Peyer's patch (tissue), 4 donors: ENCODE measurements around the gene PSMC5. TPM values are rescaled to one million over a fixed set of nuclear protein-coding genes. Genes with fewer than 3 reads are reported as not detected.

Source experiments
- DNase-seq, 3 donors: peaks; one replicate each; pipeline ENCODE4 v3.0.0-alpha.2; 2017 to 2019
- H3K27ac ChIP-seq, 4 donors: fragments of 200-600 bp; sonication (generic); one replicate each; pipeline ENCODE4 v1.5.1; 2016 to 2019
- H3K27me3 ChIP-seq, 2 donors: fragments of 200-600 bp; sonication (generic); one replicate each; pipeline ENCODE4 v1.5.1; 2019
- H3K36me3 ChIP-seq, 3 donors: fragments of 200-600 bp; sonication (generic); one replicate each; pipeline ENCODE4 v1.5.1; 2016 to 2019
- H3K4me1 ChIP-seq, 4 donors: fragments of 200-600 bp; sonication (generic); one replicate each; pipeline ENCODE4 v1.5.1; 2016 to 2019
- H3K4me3 ChIP-seq, 4 donors: fragments of 200-600 bp; sonication (generic); 1 replicate in 3 of 4; 2 replicates in 1 of 4; pipeline ENCODE4 v1.5.1; 2016 to 2019; ENCODE audit warnings: mild to moderate bottlenecking in 1 of 4
- H3K9me3 ChIP-seq, 4 donors: fragments of 200-600 bp; sonication (generic); one replicate each; pipeline ENCODE4 v1.5.1; 2016 to 2019; ENCODE audit warnings: mild to moderate bottlenecking in 1 of 4
- POLR2A ChIP-seq, 2 donors: fragments of 450-650 bp; IDR thresholded peaks; one replicate each; pipeline ENCODE4 v1.5.1; 2017; ENCODE audit warnings: antibody characterized with exemption in 2 of 2, mild to moderate bottlenecking in 2 of 2, moderate library complexity in 2 of 2
- total RNA-seq, 4 donors: library from RNA; depleted of rRNA; stranded (reverse); fragments of >200 nt; gene quantifications; one replicate each; pipeline ENCODE4 v1.1.0, GENCODE V29; 2016
- TF ChIP-seq, protein P1 (sequence below), 6 experiments: fragments of 450-650 bp in 4 of 6; fragments of 200-600 bp in 2 of 6; sonication (generic) in 1 of 6; IDR thresholded peaks; one replicate each; pipeline ENCODE4 v1.5.1; 2017 to 2019; ENCODE audit warnings: antibody characterized with exemption in 6 of 6, mild to moderate bottlenecking in 3 of 6, moderate library complexity in 1 of 6

The PSMC5 gene
- total RNA-seq, 4 donors from 2014 or later, result 61.1 to 126 (median 67.3) TPM

DNA sequence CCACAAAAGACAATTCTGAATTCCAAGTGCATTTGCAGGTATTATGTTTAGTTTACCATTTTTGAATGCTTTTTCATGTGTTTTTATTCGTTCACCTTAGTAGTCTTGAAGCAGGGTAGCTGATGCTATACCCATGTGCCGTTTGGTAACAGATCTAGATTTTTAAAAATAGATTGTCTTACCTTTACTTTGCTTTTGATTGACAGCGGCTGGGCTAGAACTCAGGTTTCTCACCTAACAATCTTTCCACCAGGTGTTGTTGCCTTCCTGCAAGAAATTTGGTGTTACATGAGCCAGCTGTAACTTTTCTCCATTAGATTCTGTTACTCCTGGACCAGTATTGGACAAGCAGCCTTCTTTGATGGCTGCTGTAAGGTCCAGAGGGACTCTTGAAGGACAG lies 1.7 kb downstream of the PSMC5 start:
- peak overlapping the region in 1 of 4 donors; percentile 1 for H3K27ac ChIP-seq

DNA sequence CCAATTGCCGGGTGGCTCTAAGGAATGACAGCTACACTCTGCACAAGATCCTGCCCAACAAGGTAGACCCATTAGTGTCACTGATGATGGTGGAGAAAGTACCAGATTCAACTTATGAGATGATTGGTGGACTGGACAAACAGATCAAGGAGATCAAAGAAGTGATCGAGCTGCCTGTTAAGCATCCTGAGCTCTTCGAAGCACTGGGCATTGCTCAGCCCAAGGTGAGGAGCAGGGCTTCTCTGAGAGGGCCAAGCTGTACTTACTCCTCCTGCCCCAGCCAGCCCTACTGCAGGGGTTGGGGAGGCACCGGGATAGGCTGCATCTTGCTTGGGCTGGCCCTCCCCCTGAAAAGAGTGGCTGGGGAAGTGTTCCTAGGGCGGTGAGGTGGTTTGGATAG lies 3.0 kb downstream of the PSMC5 start:
- no peaks in the 10 kb centered on the region for H3K27me3 ChIP-seq
- peaks cover 0 to 65% (median 0%) of the 10 kb centered on the region in 3 donors for H3K36me3 ChIP-seq
- TF ChIP-seq POLR2A (IDR thresholded peaks at IDR 0.05), result no peak
- TF ChIP-seq, protein P1, sequence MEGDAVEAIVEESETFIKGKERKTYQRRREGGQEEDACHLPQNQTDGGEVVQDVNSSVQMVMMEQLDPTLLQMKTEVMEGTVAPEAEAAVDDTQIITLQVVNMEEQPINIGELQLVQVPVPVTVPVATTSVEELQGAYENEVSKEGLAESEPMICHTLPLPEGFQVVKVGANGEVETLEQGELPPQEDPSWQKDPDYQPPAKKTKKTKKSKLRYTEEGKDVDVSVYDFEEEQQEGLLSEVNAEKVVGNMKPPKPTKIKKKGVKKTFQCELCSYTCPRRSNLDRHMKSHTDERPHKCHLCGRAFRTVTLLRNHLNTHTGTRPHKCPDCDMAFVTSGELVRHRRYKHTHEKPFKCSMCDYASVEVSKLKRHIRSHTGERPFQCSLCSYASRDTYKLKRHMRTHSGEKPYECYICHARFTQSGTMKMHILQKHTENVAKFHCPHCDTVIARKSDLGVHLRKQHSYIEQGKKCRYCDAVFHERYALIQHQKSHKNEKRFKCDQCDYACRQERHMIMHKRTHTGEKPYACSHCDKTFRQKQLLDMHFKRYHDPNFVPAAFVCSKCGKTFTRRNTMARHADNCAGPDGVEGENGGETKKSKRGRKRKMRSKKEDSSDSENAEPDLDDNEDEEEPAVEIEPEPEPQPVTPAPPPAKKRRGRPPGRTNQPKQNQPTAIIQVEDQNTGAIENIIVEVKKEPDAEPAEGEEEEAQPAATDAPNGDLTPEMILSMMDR (IDR thresholded peaks at IDR 0.05), result no peak
- no peak overlapping the region for H3K4me3 ChIP-seq
- H3K27ac ChIP-seq, result no peak overlapping the region
- no peaks in the 10 kb centered on the region for H3K9me3 ChIP-seq
- peaks cover 0 to 29% (median 4%) of the 10 kb centered on the region in 4 donors for H3K4me1 ChIP-seq
- no peak for DNase-seq

More for the DNA sequence above, 1.7 kb downstream of the PSMC5 start:
- peak overlapping the region in 1 of 4 donors; percentile 79 for H3K4me3 ChIP-seq
- TF ChIP-seq POLR2A (IDR thresholded peaks at IDR 0.05), result no peak
- TF ChIP-seq, protein P1 (IDR thresholded peaks at IDR 0.05), result no peak
- peaks cover 0 to 22% (median 4%) of the 10 kb centered on the region in 4 donors for H3K4me1 ChIP-seq
- H3K27me3 ChIP-seq, result no peaks in the 10 kb centered on the region
- no peak for DNase-seq
- H3K9me3 ChIP-seq, result no peaks in the 10 kb centered on the region
- H3K36me3 ChIP-seq, result peaks cover 0 to 65% (median 0%) of the 10 kb centered on the region in 3 donors

DNA sequence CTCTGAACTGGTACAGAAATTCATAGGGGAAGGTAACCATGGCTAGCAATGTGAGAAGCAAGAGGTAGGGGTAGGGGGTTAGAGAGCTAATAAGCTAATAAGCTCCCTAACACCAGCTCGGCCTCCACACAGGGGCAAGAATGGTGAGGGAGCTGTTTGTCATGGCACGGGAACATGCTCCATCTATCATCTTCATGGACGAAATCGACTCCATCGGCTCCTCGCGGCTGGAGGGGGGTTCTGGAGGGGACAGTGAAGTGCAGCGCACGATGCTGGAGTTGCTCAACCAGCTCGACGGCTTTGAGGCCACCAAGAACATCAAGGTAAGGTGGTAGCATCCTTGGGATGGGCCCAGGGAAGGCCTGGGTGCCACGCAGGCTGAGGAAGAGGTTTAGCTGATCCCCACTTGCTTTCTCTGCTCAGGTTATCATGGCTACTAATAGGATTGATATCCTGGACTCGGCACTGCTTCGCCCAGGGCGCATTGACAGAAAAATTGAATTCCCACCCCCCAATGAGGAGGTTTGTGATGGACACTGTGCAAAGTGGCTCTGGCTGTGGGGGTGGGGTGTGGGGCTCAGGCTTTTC lies 3.8 kb downstream of the PSMC5 start:
- Histone ChIP-seq H3K9me3 (no peaks in the 10 kb centered on the region), H3K27ac (no peak overlapping the region), H3K36me3 (peaks cover 0 to 71% (median 0%) of the 10 kb centered on the region in 3 donors), H3K4me1 (peaks cover 0 to 26% (median 4%) of the 10 kb centered on the region in 4 donors), H3K27me3 (no peaks in the 10 kb centered on the region), H3K4me3 (no peak overlapping the region)
- no peak for TF ChIP-seq POLR2A (IDR thresholded peaks at IDR 0.05)
- TF ChIP-seq, protein P1 (IDR thresholded peaks at IDR 0.05), result no peak
- no peak for DNase-seq

DNA sequence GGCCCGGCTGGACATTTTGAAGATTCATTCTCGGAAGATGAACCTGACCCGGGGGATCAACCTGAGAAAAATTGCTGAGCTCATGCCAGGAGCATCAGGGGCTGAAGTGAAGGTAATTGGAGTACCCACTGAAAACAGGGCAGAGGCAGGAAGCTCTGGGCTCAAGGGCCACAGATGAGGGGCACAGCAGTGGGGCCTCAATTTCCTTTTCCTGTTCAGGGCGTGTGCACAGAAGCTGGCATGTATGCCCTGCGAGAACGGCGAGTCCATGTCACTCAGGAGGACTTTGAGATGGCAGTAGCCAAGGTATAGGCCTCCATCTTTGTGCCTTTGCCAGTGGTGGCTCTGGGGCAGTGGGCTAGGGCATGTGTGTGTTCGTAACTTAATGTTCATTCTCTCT lies 4.3 kb downstream of the PSMC5 start:
- Histone ChIP-seq H3K36me3 (peaks cover 0 to 76% (median 0%) of the 10 kb centered on the region in 3 donors), H3K9me3 (no peaks in the 10 kb centered on the region), H3K27me3 (no peaks in the 10 kb centered on the region), H3K4me3 (no peak overlapping the region), H3K27ac (no peak overlapping the region), H3K4me1 (peaks cover 0 to 21% (median 0%) of the 10 kb centered on the region in 4 donors)
- DNase-seq, result no peak
- no peak for TF ChIP-seq POLR2A (IDR thresholded peaks at IDR 0.05)
- TF ChIP-seq, protein P1 (IDR thresholded peaks at IDR 0.05), result no peak

DNA sequence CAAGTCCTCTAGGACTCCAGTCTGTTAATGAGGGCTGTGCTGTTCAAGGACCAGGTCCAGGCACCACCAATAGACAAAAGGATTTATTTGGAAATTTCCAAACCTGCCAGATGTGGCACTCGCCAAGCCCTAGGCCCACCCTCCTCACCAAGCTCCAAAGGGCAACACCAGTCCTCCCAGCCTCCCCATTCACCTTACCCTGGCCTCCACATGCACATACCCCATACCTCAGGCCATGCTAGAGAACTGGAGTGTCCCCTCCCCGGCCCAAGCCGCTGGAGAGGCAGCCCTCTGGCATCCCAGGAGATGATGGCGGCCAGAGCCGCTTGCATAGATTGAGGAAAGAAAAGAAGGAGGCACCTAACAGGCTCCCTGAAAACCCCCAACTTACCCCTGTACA lies 4.8 kb downstream of the PSMC5 start:
- TF ChIP-seq, protein P1 (IDR thresholded peaks at IDR 0.05), result no peak
- no peak for TF ChIP-seq POLR2A (IDR thresholded peaks at IDR 0.05)
- no peak for DNase-seq
- Histone ChIP-seq H3K4me3 (no peak overlapping the region), H3K27me3 (no peaks in the 10 kb centered on the region), H3K27ac (no peak overlapping the region), H3K36me3 (peaks cover 0 to 81% (median 0%) of the 10 kb centered on the region in 3 donors), H3K4me1 (peaks cover 0 to 21% (median 0%) of the 10 kb centered on the region in 4 donors), H3K9me3 (no peaks in the 10 kb centered on the region)
